Measurements from ENCODE around the gene RBM3.
A peak's percentile ranks its signal among the peaks of the same experiment; 100 is the strongest.
"Not testable (repeated sequence)": the region's sequence is repeated elsewhere in the genome, so short reads cannot be mapped to it uniquely, and the experiment has no call there.

RBM3 gene

GRCh38 chrX:48574270-48575266 is at the start of gene RBM3:
TSS of gene RBM3 (plus strand) at chrX:48574484. CDS start at chrX:48575181, 697 bp downstream.
- no peaks in the 10 kb centered on the region for H3K27me3 ChIP-seq (ENCODE audit: low read depth)
- peak; percentile 92 to 98 for DNase-seq (ENCODE audit: low spot score in 2 of 2)
- no peaks in the 10 kb centered on the region for H3K9me3 ChIP-seq
- H3K36me3 ChIP-seq (replicated peaks): peaks cover 48% of the 10 kb centered on the region
- peaks cover 25% of the 10 kb centered on the region for H3K4me1 ChIP-seq
- H3K4me3 ChIP-seq: peak within 1 kb of the TSS; percentile 95
- in situ Hi-C loops (cut with MboI; ENCODE audit: low sequenced_read_pairs): no loop called here

GRCh38 chrX:48525853-48526252 is 48.4 kb upstream of the RBM3 start:
- Histone ChIP-seq H3K4me1 (peaks cover 12% of the 10 kb centered on the region), H3K36me3 (replicated peaks) (peaks cover 67% of the 10 kb centered on the region)
- DNase-seq (ENCODE audit: low spot score in 2 of 2); H3K27me3 ChIP-seq (ENCODE audit: low read depth); in situ Hi-C loops (cut with MboI; ENCODE audit: low sequenced_read_pairs); H3K9me3 ChIP-seq; H3K4me3 ChIP-seq: not testable (repeated sequence)

- in situ Hi-C loops (cut with MboI; ENCODE audit: low sequenced_read_pairs): no loop called here
- DNase-seq (ENCODE audit: low spot score in 2 of 2): no peak
- Histone ChIP-seq H3K27me3 (ENCODE audit: low read depth) (no peaks in the 10 kb centered on the region), H3K9me3 (no peaks in the 10 kb centered on the region), H3K4me3 (no peak overlapping the region), H3K4me1 (no peaks in the 10 kb centered on the region), H3K36me3 (replicated peaks) (peaks cover 37% of the 10 kb centered on the region)
These were observed 43.5 kb upstream of the RBM3 start for GRCh38 chrX:48530736-48531135.

- Histone ChIP-seq H3K36me3 (replicated peaks) (peaks cover 30% of the 10 kb centered on the region), H3K4me3 (no peak overlapping the region), H3K4me1 (no peaks in the 10 kb centered on the region), H3K27me3 (ENCODE audit: low read depth) (no peaks in the 10 kb centered on the region), H3K9me3 (no peaks in the 10 kb centered on the region)
- no peak for DNase-seq (ENCODE audit: low spot score in 2 of 2)
- in situ Hi-C loops (cut with MboI; ENCODE audit: low sequenced_read_pairs): no loop called here
These were observed 42.8 kb upstream of the RBM3 start for GRCh38 chrX:48531358-48531959.

GRCh38 chrX:48532161-48532560 is 42.1 kb upstream of the RBM3 start:
- Histone ChIP-seq H3K36me3 (replicated peaks) (peaks cover 23% of the 10 kb centered on the region), H3K4me1 (no peaks in the 10 kb centered on the region), H3K4me3 (no peak overlapping the region), H3K9me3 (no peaks in the 10 kb centered on the region), H3K27me3 (ENCODE audit: low read depth) (no peaks in the 10 kb centered on the region)
- in situ Hi-C loops (cut with MboI; ENCODE audit: low sequenced_read_pairs): no loop called here
- no peak for DNase-seq (ENCODE audit: low spot score in 2 of 2)

GRCh38 chrX:48533165-48533564 is 41.1 kb upstream of the RBM3 start:
- in situ Hi-C loops (cut with MboI; ENCODE audit: low sequenced_read_pairs): no loop called here
- peaks cover 13% of the 10 kb centered on the region for H3K36me3 ChIP-seq (replicated peaks)
- H3K4me1 ChIP-seq: no peaks in the 10 kb centered on the region
- no peak overlapping the region for H3K4me3 ChIP-seq
- no peak for DNase-seq (ENCODE audit: low spot score in 2 of 2)
- H3K27me3 ChIP-seq (ENCODE audit: low read depth): no peaks in the 10 kb centered on the region
- no peaks in the 10 kb centered on the region for H3K9me3 ChIP-seq

- peaks cover 7% of the 10 kb centered on the region for H3K4me1 ChIP-seq
- DNase-seq (ENCODE audit: low spot score in 2 of 2): no peak
- peak overlapping the region; percentile 79 for H3K4me3 ChIP-seq
- peaks cover 4% of the 10 kb centered on the region for H3K36me3 ChIP-seq (replicated peaks)
- H3K27me3 ChIP-seq (ENCODE audit: low read depth): no peaks in the 10 kb centered on the region
- in situ Hi-C loops (cut with MboI; ENCODE audit: low sequenced_read_pairs): no loop called here
- no peaks in the 10 kb centered on the region for H3K9me3 ChIP-seq
These were observed 35.5 kb upstream of the RBM3 start for GRCh38 chrX:48538641-48539344.

GRCh38 chrX:48539345-48540027 is 34.8 kb upstream of the RBM3 start, which contains the start of gene TBC1D25:
TSS of gene TBC1D25 (plus strand) at chrX:48539714. CDS start at chrX:48539798, 84 bp downstream.
- peaks cover 5% of the 10 kb centered on the region for H3K36me3 ChIP-seq (replicated peaks)
- peak within 1 kb of the TSS; percentile 79 for H3K4me3 ChIP-seq
- H3K9me3 ChIP-seq: no peaks in the 10 kb centered on the region
- peak; percentile 99 to 100 for DNase-seq (ENCODE audit: low spot score in 2 of 2)
- H3K27me3 ChIP-seq (ENCODE audit: low read depth): no peaks in the 10 kb centered on the region
- peaks cover 7% of the 10 kb centered on the region for H3K4me1 ChIP-seq
- in situ Hi-C loops (cut with MboI; ENCODE audit: low sequenced_read_pairs): no loop called here

GRCh38 chrX:48540028-48540375 is 34.3 kb upstream of the RBM3 start:
- DNase-seq (ENCODE audit: low spot score in 2 of 2): no peak
- H3K27me3 ChIP-seq (ENCODE audit: low read depth): no peaks in the 10 kb centered on the region
- H3K9me3 ChIP-seq: no peaks in the 10 kb centered on the region
- in situ Hi-C loops (cut with MboI; ENCODE audit: low sequenced_read_pairs): no loop called here
- peaks cover 7% of the 10 kb centered on the region for H3K4me1 ChIP-seq
- peak overlapping the region; percentile 79 for H3K4me3 ChIP-seq
- H3K36me3 ChIP-seq (replicated peaks): peaks cover 11% of the 10 kb centered on the region

- Histone ChIP-seq H3K4me3 (peak overlapping the region; percentile 79), H3K9me3 (no peaks in the 10 kb centered on the region), H3K36me3 (replicated peaks) (peaks cover 15% of the 10 kb centered on the region), H3K27me3 (ENCODE audit: low read depth) (no peaks in the 10 kb centered on the region), H3K4me1 (peaks cover 7% of the 10 kb centered on the region)
- no peak for DNase-seq (ENCODE audit: low spot score in 2 of 2)
- in situ Hi-C loops (cut with MboI; ENCODE audit: low sequenced_read_pairs): no loop called here
These were observed 33.8 kb upstream of the RBM3 start for GRCh38 chrX:48540480-48540879.

- Histone ChIP-seq H3K4me3 (no peak overlapping the region), H3K27me3 (ENCODE audit: low read depth) (no peaks in the 10 kb centered on the region), H3K36me3 (replicated peaks) (peaks cover 19% of the 10 kb centered on the region), H3K9me3 (no peaks in the 10 kb centered on the region), H3K4me1 (peaks cover 7% of the 10 kb centered on the region)
- in situ Hi-C loops (cut with MboI; ENCODE audit: low sequenced_read_pairs): no loop called here
- DNase-seq (ENCODE audit: low spot score in 2 of 2): no peak
These were observed 33.0 kb upstream of the RBM3 start for GRCh38 chrX:48541140-48541814.

GRCh38 chrX:48548871-48549270 is 25.4 kb upstream of the RBM3 start:
- H3K9me3 ChIP-seq: no peaks in the 10 kb centered on the region
- DNase-seq (ENCODE audit: low spot score in 2 of 2): no peak
- in situ Hi-C loops (cut with MboI; ENCODE audit: low sequenced_read_pairs): no loop called here
- H3K4me1 ChIP-seq: no peaks in the 10 kb centered on the region
- no peak overlapping the region for H3K4me3 ChIP-seq
- peaks cover 24% of the 10 kb centered on the region for H3K36me3 ChIP-seq (replicated peaks)
- H3K27me3 ChIP-seq (ENCODE audit: low read depth): no peaks in the 10 kb centered on the region

All from HAP-1 (cell line).